Glutamatergic neuron (in vitro differentiated cells): ENCODE measurements around the gene SERPINE3. TPM values are rescaled to one million over a fixed set of nuclear protein-coding genes. Genes with fewer than 3 reads are reported as not detected.

Source experiments
- DNase-seq: peaks from one replicate; pipeline ENCODE4 v3.0.0; 2022
- H3K27ac Mint-ChIP-seq: one replicate; pipeline ENCODE4 v1.8.0; 2020; ENCODE audit warnings: mild to moderate bottlenecking, mixed read lengths, inconsistent platforms; ENCODE audit not compliant: unreplicated experiment
- H3K27me3 Mint-ChIP-seq: one replicate; pipeline ENCODE4 v1.8.0; 2020; ENCODE audit warnings: mild to moderate bottlenecking, moderate library complexity, mixed read lengths, inconsistent platforms; ENCODE audit not compliant: unreplicated experiment
- H3K36me3 Mint-ChIP-seq: one replicate; pipeline ENCODE4 v1.8.0; 2020; ENCODE audit warnings: mild to moderate bottlenecking, mixed read lengths, inconsistent platforms; ENCODE audit not compliant: unreplicated experiment
- H3K4me1 Mint-ChIP-seq: one replicate; pipeline ENCODE4 v1.8.0; 2020; ENCODE audit warnings: mild to moderate bottlenecking, low read depth, mixed read lengths, inconsistent platforms; ENCODE audit not compliant: unreplicated experiment
- H3K4me3 Mint-ChIP-seq: one replicate; pipeline ENCODE4 v1.8.0; 2020; ENCODE audit warnings: mild to moderate bottlenecking, mixed read lengths, inconsistent platforms; ENCODE audit not compliant: unreplicated experiment
- H3K9me3 Mint-ChIP-seq: one replicate; pipeline ENCODE4 v1.8.0; 2020; ENCODE audit warnings: mild to moderate bottlenecking, moderate library complexity, mixed read lengths, inconsistent platforms; ENCODE audit not compliant: unreplicated experiment
- CTCF ChIP-seq: fragments of 200-600 bp; sonication (generic); IDR thresholded peaks from one replicate; pipeline ENCODE4 v1.5.0; 2021; ENCODE audit not compliant: partially characterized antibody, unreplicated experiment
- total RNA-seq: library from RNA; stranded (reverse); fragmentation: NEBNext Ultra II Directional; extraction: Animal tissue kit (Norgen Biotek cat#: 25700); gene quantifications from one replicate; pipeline ENCODE4 v1.2.1, GENCODE V29; 2021; ENCODE audit not compliant: unreplicated experiment

Gene SERPINE3
- total RNA-seq, 1 donor from 2014 or later, result not detected

DNA sequence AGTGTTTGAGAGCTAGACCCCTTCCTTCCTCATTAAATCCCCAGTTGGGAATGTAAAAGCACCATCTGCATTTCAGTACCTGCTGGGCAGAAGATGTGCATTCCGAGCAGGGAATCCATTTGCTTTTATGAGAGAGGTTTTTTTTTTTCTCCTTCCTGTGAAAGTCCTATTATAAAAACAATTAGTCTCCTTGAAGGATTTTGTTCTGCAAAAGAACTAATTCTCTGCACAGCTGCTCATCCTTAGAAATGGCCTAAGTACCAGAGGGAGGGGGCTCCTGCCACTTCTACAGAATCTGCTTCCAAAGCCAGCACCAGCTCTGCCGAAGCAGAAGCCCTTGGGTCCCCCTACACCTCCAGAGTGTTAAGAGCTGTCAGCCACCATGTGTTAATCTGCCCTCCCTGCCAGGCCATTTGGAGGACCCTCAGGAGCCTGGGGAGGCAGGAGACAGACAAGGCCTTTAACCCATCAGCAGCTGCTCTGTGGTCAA is 36.4 kb upstream of the SERPINE3 start:
- Mint-ChIP-seq H3K9me3 (peaks cover 4% of the 10 kb centered on the region), H3K36me3 (no peaks in the 10 kb centered on the region), H3K4me3 (peak overlapping the region; percentile 28), H3K27me3 (peaks cover 7% of the 10 kb centered on the region), H3K4me1 (peaks cover 31% of the 10 kb centered on the region), H3K27ac (peak overlapping the region; percentile 77)
- TF ChIP-seq CTCF, result no peak
- DNase-seq, result peak; percentile 51

DNA sequence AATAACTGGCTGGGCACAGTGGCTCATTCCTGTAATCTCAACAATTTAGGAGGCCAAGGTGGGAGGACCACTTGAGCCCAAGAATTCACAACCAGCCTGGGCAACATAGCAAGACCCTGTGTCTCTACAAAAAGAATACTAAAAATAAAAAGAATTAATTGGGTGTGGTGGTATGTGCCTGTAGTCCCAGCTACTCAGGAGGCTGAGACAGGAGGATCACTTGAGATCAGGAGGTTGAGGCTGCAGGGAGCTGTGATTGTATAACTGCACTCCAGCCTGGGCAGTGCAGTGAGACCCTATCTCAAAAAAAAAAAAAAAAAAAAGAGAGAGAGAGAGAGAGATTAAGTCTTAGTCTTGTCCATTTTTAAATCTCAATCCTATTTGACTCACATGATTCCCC is 35.6 kb upstream of the SERPINE3 start:
- Mint-ChIP-seq H3K4me3 (no peak overlapping the region), H3K36me3 (no peaks in the 10 kb centered on the region), H3K4me1 (peaks cover 31% of the 10 kb centered on the region), H3K27me3 (peaks cover 7% of the 10 kb centered on the region), H3K9me3 (peaks cover 4% of the 10 kb centered on the region), H3K27ac (peak overlapping the region; percentile 77)
- no peak for TF ChIP-seq CTCF
- no peak for DNase-seq

GRCh38 chr13:51305271-51305967 is 34.1 kb upstream of the SERPINE3 start:
- no peak overlapping the region for H3K27ac Mint-ChIP-seq
- H3K9me3 Mint-ChIP-seq, result no peaks in the 10 kb centered on the region
- peaks cover 2% of the 10 kb centered on the region for H3K27me3 Mint-ChIP-seq
- no peak for TF ChIP-seq CTCF
- no peak for DNase-seq
- no peak overlapping the region for H3K4me3 Mint-ChIP-seq
- peaks cover 31% of the 10 kb centered on the region for H3K4me1 Mint-ChIP-seq
- H3K36me3 Mint-ChIP-seq, result no peaks in the 10 kb centered on the region

DNA sequence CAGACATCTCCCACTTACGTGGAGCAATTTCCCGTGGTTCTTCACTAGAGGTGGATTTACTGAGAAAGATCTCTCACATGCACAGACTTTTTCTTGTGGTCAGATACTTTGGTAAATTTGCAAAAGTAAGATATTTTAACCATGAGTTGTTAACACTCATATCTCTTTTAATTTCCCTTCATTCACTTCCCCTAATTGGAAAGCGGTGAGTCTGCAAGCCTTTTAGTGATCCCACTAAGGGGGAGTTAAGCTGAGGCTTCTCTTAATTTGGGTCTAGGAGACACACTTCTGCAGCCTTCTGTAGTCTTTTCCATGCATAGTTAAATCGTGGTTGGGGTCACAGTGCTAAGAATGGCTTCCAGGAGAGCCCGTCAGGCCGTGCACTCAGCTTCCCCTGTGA is 30.7 kb upstream of the SERPINE3 start:
- no peaks in the 10 kb centered on the region for H3K27me3 Mint-ChIP-seq
- no peak for TF ChIP-seq CTCF
- H3K4me3 Mint-ChIP-seq, result no peak overlapping the region
- peaks cover 21% of the 10 kb centered on the region for H3K4me1 Mint-ChIP-seq
- DNase-seq, result no peak
- H3K27ac Mint-ChIP-seq, result no peak overlapping the region
- H3K36me3 Mint-ChIP-seq, result peaks cover 4% of the 10 kb centered on the region
- peaks cover 2% of the 10 kb centered on the region for H3K9me3 Mint-ChIP-seq

DNA sequence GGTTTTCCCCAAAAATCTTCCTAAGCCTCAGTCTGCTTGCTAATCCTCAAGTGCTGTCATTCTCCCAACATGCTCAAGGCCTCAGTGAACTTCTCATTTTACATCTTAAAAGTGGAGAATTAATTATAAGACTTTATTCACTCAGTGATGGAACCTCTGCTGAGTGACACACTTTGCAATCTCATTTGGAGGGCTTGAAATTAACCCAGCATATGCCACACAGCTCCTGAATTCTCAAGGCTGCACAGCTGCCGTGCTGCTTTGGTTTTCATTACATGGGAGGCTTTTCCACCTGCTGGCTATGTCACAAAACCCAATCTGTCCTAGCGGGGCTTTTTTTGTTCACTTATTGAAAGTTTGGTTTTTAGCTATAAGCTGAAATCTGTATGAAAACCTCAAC is 28.3 kb upstream of the SERPINE3 start:
- Mint-ChIP-seq H3K27ac (peak overlapping the region; percentile 83), H3K4me3 (no peak overlapping the region), H3K27me3 (no peaks in the 10 kb centered on the region), H3K4me1 (peaks cover 28% of the 10 kb centered on the region), H3K9me3 (peaks cover 4% of the 10 kb centered on the region), H3K36me3 (peaks cover 4% of the 10 kb centered on the region)
- no peak for TF ChIP-seq CTCF
- no peak for DNase-seq
